ENCODE measurements around the gene KRT3. TPM values are rescaled to one million over a fixed set of nuclear protein-coding genes. Genes with fewer than 3 reads are reported as not detected.

The KRT3 gene
- total and polyA plus RNA-seq, 12 donors = not detected

- 70 to 90% (median 82%) methylated on average over 1 to 10 of the region's 10 CpGs for WGBS, 4 donors
- TF ChIP-seq POLR2A (IDR thresholded peaks at IDR 0.05) (no peak), CTCF (IDR thresholded peaks at IDR 0.05) (no peak)
- H3K27ac ChIP-seq = no peak overlapping the region
- no peaks in the 10 kb centered on the region for H3K4me1 ChIP-seq (replicated peaks in 1 of 2)
- no peaks in the 10 kb centered on the region for H3K27me3 ChIP-seq
- H3K9me3 ChIP-seq (replicated peaks in 1 of 3) = no peaks in the 10 kb centered on the region
- no peaks in the 10 kb centered on the region for H3K36me3 ChIP-seq (replicated peaks in 1 of 2)
- intact Hi-C loops (cut with DNase I) = no loop called here
- DNase-seq = no peak
- H3K4me3 ChIP-seq = no peak overlapping the region
Observed at GRCh38 chr12:52813203-52813819, 17.4 kb upstream of the KRT3 start.

- no peaks in the 10 kb centered on the region for H3K27me3 ChIP-seq
- H3K4me3 ChIP-seq = no peak overlapping the region
- no peak overlapping the region for H3K27ac ChIP-seq
- 36 to 49% (median 49%) methylated on average over 3 of the region's 3 CpGs for WGBS, 4 donors
- H3K9me3 ChIP-seq (replicated peaks in 1 of 3) = no peaks in the 10 kb centered on the region
- TF ChIP-seq CTCF (IDR thresholded peaks at IDR 0.05) (no peak), POLR2A (IDR thresholded peaks at IDR 0.05) (no peak)
- H3K36me3 ChIP-seq (replicated peaks in 1 of 2) = no peaks in the 10 kb centered on the region
- DNase-seq = no peak
- intact Hi-C loops (cut with DNase I) = no loop called here
- H3K4me1 ChIP-seq (replicated peaks in 1 of 2) = no peaks in the 10 kb centered on the region
Observed at GRCh38 chr12:52812749-52813148, 16.8 kb upstream of the KRT3 start.

GRCh38 chr12:52812073-52812400 is 16.1 kb upstream of the KRT3 start:
- no peak for TF ChIP-seq POLR2A (IDR thresholded peaks at IDR 0.05)
- no peak for TF ChIP-seq CTCF (IDR thresholded peaks at IDR 0.05)
- Histone ChIP-seq H3K4me1 (replicated peaks in 1 of 2) (no peaks in the 10 kb centered on the region), H3K36me3 (replicated peaks in 1 of 2) (no peaks in the 10 kb centered on the region), H3K4me3 (no peak overlapping the region), H3K9me3 (replicated peaks in 1 of 3) (no peaks in the 10 kb centered on the region), H3K27me3 (no peaks in the 10 kb centered on the region), H3K27ac (no peak overlapping the region)
- intact Hi-C loops (cut with DNase I) = no loop called here
- no peak for DNase-seq
- WGBS, 4 donors = 52 to 67% (median 62%) methylated on average over 3 to 4 of the region's 4 CpGs

GRCh38 chr12:52811191-52812072 is 15.5 kb upstream of the KRT3 start:
- H3K27ac ChIP-seq = no peak overlapping the region
- WGBS, 4 donors = 79 to 84% (median 79%) methylated on average over 9 of the region's 9 CpGs
- no peaks in the 10 kb centered on the region for H3K4me1 ChIP-seq (replicated peaks in 1 of 2)
- intact Hi-C loops (cut with DNase I) = no loop called here
- H3K9me3 ChIP-seq (replicated peaks in 1 of 3) = no peaks in the 10 kb centered on the region
- H3K4me3 ChIP-seq = no peak overlapping the region
- no peaks in the 10 kb centered on the region for H3K27me3 ChIP-seq
- no peak for TF ChIP-seq POLR2A (IDR thresholded peaks at IDR 0.05)
- H3K36me3 ChIP-seq (replicated peaks in 1 of 2) = no peaks in the 10 kb centered on the region
- no peak for DNase-seq
